ENCODE data around the gene NBAS. TPM values are rescaled to one million over a fixed set of nuclear protein-coding genes. Genes with fewer than 3 reads are reported as not detected.

NBAS gene
- total and polyA plus RNA-seq, 2 of the 13 experiments (the other 11 are each of a cell fraction or from before 2014, with no cell fraction given), result 33.6 to 58.7 TPM

- TF ChIP-seq, protein P1, sequence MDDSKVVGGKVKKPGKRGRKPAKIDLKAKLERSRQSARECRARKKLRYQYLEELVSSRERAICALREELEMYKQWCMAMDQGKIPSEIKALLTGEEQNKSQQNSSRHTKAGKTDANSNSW (CRISPR knock-in tag; IDR thresholded peaks at IDR 0.05; ENCODE audit: borderline replicate concordance), result no peak
- TF ChIP-seq ZNF383 (CRISPR knock-in tag; IDR thresholded peaks at IDR 0.05; ENCODE audit: borderline replicate concordance) (no peak), IKZF4 (CRISPR knock-in tag; IDR thresholded peaks at IDR 0.05; ENCODE audit: borderline replicate concordance, low read depth, not compliant biosample characterization) (no peak), RXRB (CRISPR knock-in tag; IDR thresholded peaks at IDR 0.05; ENCODE audit: borderline replicate concordance) (no peak), SMYD3 (CRISPR knock-in tag; IDR thresholded peaks at IDR 0.05) (no peak), BRD4 (CRISPR knock-in tag; IDR thresholded peaks at IDR 0.05) (no peak), SRF (IDR thresholded peaks at IDR 0.05; ENCODE audit: low read depth, low read length) (no peak), ZBTB4 (CRISPR knock-in tag; IDR thresholded peaks at IDR 0.05; ENCODE audit: borderline replicate concordance) (no peak), SMAD3 (CRISPR knock-in tag; IDR thresholded peaks at IDR 0.05) (no peak), FOXP4 (CRISPR knock-in tag; IDR thresholded peaks at IDR 0.05) (no peak)
Observed at GRCh38 chr2:15238028-15238427, 323.1 kb downstream of the NBAS start (continued).

Measured in HepG2 (cell line).